Mucosa of descending colon (tissue), 3 donors: ENCODE data around the gene ARF1. TPM values are rescaled to one million over a fixed set of nuclear protein-coding genes. Genes with fewer than 3 reads are reported as not detected.

Source experiments
- ATAC-seq: fragments of 200-7000 bp; cut with Tn5 transposase; one replicate; pipeline ENCODE4 v1.9.1; 2020; ENCODE audit warnings: mild to moderate bottlenecking, moderate library complexity
- DNase-seq, 3 donors: peaks; one replicate each; pipeline ENCODE4 v3.0.0-alpha.2; 2020
- H3K36me3 ChIP-seq: fragments of 200-600 bp; one replicate; pipeline ENCODE4 v1.8.0; 2021; ENCODE audit warnings: low read depth, mild to moderate bottlenecking
- H3K4me1 ChIP-seq: fragments of 200-600 bp; one replicate; pipeline ENCODE4 v1.8.0; 2021; ENCODE audit warnings: low read depth, mild to moderate bottlenecking
- H3K4me3 ChIP-seq: fragments of 200-600 bp; one replicate; pipeline ENCODE4 v1.8.0; 2021; ENCODE audit warnings: mild to moderate bottlenecking
- H3K9me3 ChIP-seq: fragments of 200-600 bp; one replicate; pipeline ENCODE4 v1.8.0; 2021; ENCODE audit warnings: mild to moderate bottlenecking
- CTCF ChIP-seq: fragments of 200-600 bp; IDR thresholded peaks from one replicate; pipeline ENCODE4 v1.8.0; 2022; ENCODE audit warnings: antibody characterized with exemption, mild to moderate bottlenecking
- intact Hi-C, 2 donors: fragments of 100-400 bp; cut with DNase I in 1 of 2; cut with micrococcal nuclease in 1 of 2; formaldehyde crosslinking; loops; one replicate each; pipeline versions ENCODE4 v1.11.0 to v1.11.1; 2022; cut with DNase I, micrococcal nuclease
- total RNA-seq, 3 donors: library from RNA; stranded (reverse); fragmentation: NEBNext Ultra II Directional in 2 of 3; extraction: Animal tissue kit (Norgen Biotek cat#: 25700) in 2 of 3; gene quantifications; one replicate each; pipeline versions ENCODE4 v1.2.1 to v1.2.4, GENCODE V29; 2021 to 2023
- donor health status: DM: no; HTN: no; CAD: no; lungs with moderate emphysema.
- donor health status: DM: no; HTN: no; CAD: no.
- donor health status: DM: no; HTN: yes; CAD: no.

The ARF1 gene
- total RNA-seq, 3 donors from 2014 or later = 339 to 490 (median 479) TPM

- H3K9me3 ChIP-seq = no peaks in the 10 kb centered on the region
- ATAC-seq (peak; percentile 92), DNase-seq (peak; percentile 100)
- peaks cover 5% of the 10 kb centered on the region for H3K36me3 ChIP-seq
- peak within 1 kb of the TSS; percentile 62 for H3K4me3 ChIP-seq
- intact Hi-C loops = no loop called here
- H3K4me1 ChIP-seq = peaks cover 28% of the 10 kb centered on the region
- peak; percentile 44 for TF ChIP-seq CTCF
These were observed 57.6 kb downstream of the ARF1 start, which contains the start of gene GUK1 for GRCh38 chr1:228139931-228140723. GUK1 (plus strand) TSS chr1:228140279; CDS start chr1:228140303, 24 bp downstream.

- Histone ChIP-seq H3K36me3 (peaks cover 5% of the 10 kb centered on the region), H3K4me3 (peak overlapping the region; percentile 62), H3K4me1 (peaks cover 28% of the 10 kb centered on the region), H3K9me3 (no peaks in the 10 kb centered on the region)
- intact Hi-C loops = no loop called here
- DNase-seq (peak in 1 of 3 donors; percentile 60), ATAC-seq (no peak)
- TF ChIP-seq CTCF = no peak
These were observed 58.3 kb downstream of the ARF1 start for GRCh38 chr1:228140724-228141225.

- ATAC-seq = peak; percentile 15
- peak overlapping the region; percentile 62 for H3K4me3 ChIP-seq
- TF ChIP-seq CTCF = no peak
- peak; percentile 62 to 76 (median 62) for DNase-seq
- H3K9me3 ChIP-seq = no peaks in the 10 kb centered on the region
- intact Hi-C loops = no loop called here
- peaks cover 5% of the 10 kb centered on the region for H3K36me3 ChIP-seq
- H3K4me1 ChIP-seq = peaks cover 28% of the 10 kb centered on the region
These were observed 58.9 kb downstream of the ARF1 start for GRCh38 chr1:228141226-228142044.

GRCh38 chr1:228142155-228142691 is 59.7 kb downstream of the ARF1 start:
- peaks cover 5% of the 10 kb centered on the region for H3K36me3 ChIP-seq
- H3K9me3 ChIP-seq = no peaks in the 10 kb centered on the region
- DNase-seq = peak; percentile 4 to 54 (median 34)
- TF ChIP-seq CTCF = no peak
- no peak overlapping the region for H3K4me3 ChIP-seq
- ATAC-seq = no peak
- peaks cover 28% of the 10 kb centered on the region for H3K4me1 ChIP-seq
- intact Hi-C loops = no loop called here

GRCh38 chr1:228142701-228143136 is 60.2 kb downstream of the ARF1 start:
- peak in 1 of 3 donors; percentile 4 for DNase-seq
- intact Hi-C loops = no loop called here
- peaks cover 28% of the 10 kb centered on the region for H3K4me1 ChIP-seq

More at GRCh38 chr1:228142701-228143136, 60.2 kb downstream of the ARF1 start:
- Histone ChIP-seq H3K4me3 (no peak overlapping the region), H3K9me3 (no peaks in the 10 kb centered on the region), H3K36me3 (peaks cover 5% of the 10 kb centered on the region)
- no peak for TF ChIP-seq CTCF
- ATAC-seq = no peak
